WTC11 (cell line): Measurements from ENCODE around the gene FOXP1.

Experiments
- ARID4B ChIP-seq: sonication (generic); formaldehyde crosslinking; IDR thresholded peaks from 2 replicates; pipeline ENCODE4 v1.8.0; 2023; ENCODE audit warnings: missing genetic modification reagents, mild to moderate bottlenecking, borderline replicate concordance
- CTCF ChIP-seq: fragments of 200-600 bp; IDR thresholded peaks from 2 replicates; pipeline ENCODE4 v1.8.0; 2022; ENCODE audit warnings: antibody characterized with exemption
- MLX ChIP-seq: sonication (generic); formaldehyde crosslinking; IDR thresholded peaks from 2 replicates; pipeline ENCODE4 v1.8.1; 2023; ENCODE audit warnings: mild to moderate bottlenecking, missing genetic modification reagents, moderate library complexity
- NFE2L1 ChIP-seq: sonication (generic); formaldehyde crosslinking; IDR thresholded peaks from 2 replicates; pipeline ENCODE4 v1.8.1; 2023; ENCODE audit warnings: missing genetic modification reagents
- SMAD3 ChIP-seq: sonication (generic); formaldehyde crosslinking; IDR thresholded peaks from 2 replicates; pipeline ENCODE4 v1.8.0; 2022; ENCODE audit warnings: missing genetic modification reagents, mild to moderate bottlenecking, borderline replicate concordance
- TEAD4 ChIP-seq: sonication (generic); formaldehyde crosslinking; IDR thresholded peaks from 2 replicates; pipeline ENCODE4 v1.8.0; 2022; ENCODE audit warnings: mild to moderate bottlenecking, missing genetic modification reagents
- ZBTB43 ChIP-seq: sonication (generic); formaldehyde crosslinking; IDR thresholded peaks from 2 replicates; pipeline ENCODE4 v1.8.1; 2023; ENCODE audit warnings: mild to moderate bottlenecking, missing genetic modification reagents
- ZNF263 ChIP-seq: sonication (generic); formaldehyde crosslinking; IDR thresholded peaks from 2 replicates; pipeline ENCODE4 v1.8.1; 2022; ENCODE audit warnings: low read depth, mild to moderate bottlenecking, moderate library complexity, missing genetic modification reagents
- ZNF423 ChIP-seq: fragments of 250-450 bp; sonication (Bioruptor Pico); IDR thresholded peaks from 2 replicates; pipeline ENCODE4 v2.1.2; 2022; ENCODE audit warnings: mild to moderate bottlenecking, moderate library complexity
- ZNF512 ChIP-seq: sonication (generic); formaldehyde crosslinking; IDR thresholded peaks from 2 replicates; pipeline ENCODE4 v1.8.1; 2022; ENCODE audit warnings: missing genetic modification reagents, borderline replicate concordance

- TF ChIP-seq TEAD4 (CRISPR knock-in tag) = no peak
- TF ChIP-seq SMAD3 (CRISPR knock-in tag) = no peak
- TF ChIP-seq ZNF263 = no peak
- no peak for TF ChIP-seq CTCF
- no peak for TF ChIP-seq MLX (CRISPR knock-in tag)
- TF ChIP-seq ZNF423 (CRISPR knock-in tag) = no peak
- no peak for TF ChIP-seq ZNF512
- TF ChIP-seq ARID4B (CRISPR knock-in tag) = no peak
- TF ChIP-seq ZBTB43 (CRISPR knock-in tag) = no peak
- TF ChIP-seq NFE2L1 = no peak
Measured at GRCh38 chr3:71145954-71146353, 437.6 kb downstream of the FOXP1 start.
